DOHH2 (cell line): ENCODE data around the gene NTMT2.

Source experiments
- H3F3A ChIP-seq: fragments of 200-600 bp; sonication (generic), shearing (Covaris generic); 2 replicates; pipeline ENCODE4 v1.6.0; 2016; ENCODE audit warnings: antibody characterized with exemption, mild to moderate bottlenecking; ENCODE audit not compliant: control insufficient read depth, insufficient read depth
- H3K27ac ChIP-seq: fragments of 200-600 bp; sonication (generic); 2 replicates; pipeline ENCODE4 v1.5.1; 2014; ENCODE audit warnings: low read depth, mild to moderate bottlenecking, low read length, moderate library complexity
- H3K27me3 ChIP-seq: fragments of 200-600 bp; sonication (generic); 2 replicates; pipeline ENCODE4 v1.6.1; 2014; ENCODE audit warnings: mild to moderate bottlenecking, low read length, mixed read lengths; ENCODE audit not compliant: control insufficient read depth
- H3K36me3 ChIP-seq: fragments of 200-600 bp; sonication (generic); 2 replicates; pipeline ENCODE4 v1.6.1; 2014; ENCODE audit warnings: mild to moderate bottlenecking, low read length, moderate library complexity, mixed read lengths; ENCODE audit not compliant: control insufficient read depth
- H3K4me1 ChIP-seq: fragments of 200-600 bp; sonication (generic); 2 replicates; pipeline ENCODE4 v1.6.1; 2014; ENCODE audit warnings: mild to moderate bottlenecking, low read length, mixed read lengths; ENCODE audit not compliant: control insufficient read depth
- H3K4me2 ChIP-seq: fragments of 200-600 bp; sonication (generic); 2 replicates; pipeline ENCODE4 v1.6.0; 2014; ENCODE audit warnings: mild to moderate bottlenecking, low read length, moderate library complexity
- H3K4me3 ChIP-seq: fragments of 200-600 bp; sonication (generic); 2 replicates; pipeline ENCODE4 v1.5.1; 2014; ENCODE audit warnings: mild to moderate bottlenecking, low read length, mixed read lengths
- H3K79me2 ChIP-seq: fragments of 200-600 bp; sonication (generic); 2 replicates; pipeline ENCODE4 v1.6.1; 2014; ENCODE audit warnings: mild to moderate bottlenecking, low read length, mixed read lengths; ENCODE audit not compliant: control insufficient read depth
- H3K9me2 ChIP-seq: fragments of 200-600 bp; sonication (generic); replicated peaks from 2 replicates; pipeline ENCODE4 v1.6.1; 2014; ENCODE audit warnings: mild to moderate bottlenecking, low read length, mixed read lengths; ENCODE audit not compliant: control insufficient read depth
- H3K9me3 ChIP-seq: fragments of 200-600 bp; sonication (generic); 2 replicates; pipeline ENCODE4 v1.6.1; 2014; ENCODE audit warnings: antibody characterized with exemption, low read length, mixed read lengths; ENCODE audit not compliant: control insufficient read depth, insufficient read depth
- H4K20me1 ChIP-seq: fragments of 200-600 bp; sonication (generic); 2 replicates; pipeline ENCODE4 v1.6.0; 2014; ENCODE audit warnings: low read depth, mild to moderate bottlenecking, antibody characterized with exemption, low read length, moderate library complexity; ENCODE audit not compliant: control insufficient read depth, insufficient read depth
- EZH2phosphoT487 ChIP-seq: fragments of 200-600 bp; sonication (generic); IDR thresholded peaks from 2 replicates; pipeline ENCODE4 v1.6.1; 2017; ENCODE audit warnings: borderline replicate concordance, mild to moderate bottlenecking, antibody characterized with exemption, low read length, moderate library complexity, mixed read lengths
- TF ChIP-seq, protein P1 (sequence below): fragments of 200-600 bp; sonication (generic); IDR thresholded peaks from one replicate; pipeline ENCODE4 v1.5.1; 2014; ENCODE audit warnings: antibody characterized with exemption, mild to moderate bottlenecking, low read depth, low read length; ENCODE audit not compliant: poor library complexity, severe bottlenecking

NTMT2 gene

DNA sequence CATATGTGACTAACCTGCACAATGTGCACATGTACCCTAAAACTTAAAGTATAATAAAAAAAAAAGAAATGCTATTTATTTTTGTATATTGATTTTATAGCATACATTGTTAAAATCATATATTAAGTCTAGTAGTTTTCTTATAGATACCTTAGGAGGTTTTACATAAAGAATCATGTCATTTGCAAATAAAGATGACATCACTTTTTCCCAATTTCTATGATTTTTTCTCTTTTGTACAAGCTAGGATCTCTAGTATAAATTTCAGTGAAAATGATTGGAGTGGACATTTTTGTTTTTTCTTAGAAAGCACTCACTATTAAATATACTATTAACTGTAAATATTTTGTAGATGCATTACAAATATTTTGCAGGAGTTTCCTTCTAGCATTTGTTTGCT is 20.5 kb upstream of the NTMT2 start:
- H4K20me1 ChIP-seq = no peaks in the 10 kb centered on the region

DNA sequence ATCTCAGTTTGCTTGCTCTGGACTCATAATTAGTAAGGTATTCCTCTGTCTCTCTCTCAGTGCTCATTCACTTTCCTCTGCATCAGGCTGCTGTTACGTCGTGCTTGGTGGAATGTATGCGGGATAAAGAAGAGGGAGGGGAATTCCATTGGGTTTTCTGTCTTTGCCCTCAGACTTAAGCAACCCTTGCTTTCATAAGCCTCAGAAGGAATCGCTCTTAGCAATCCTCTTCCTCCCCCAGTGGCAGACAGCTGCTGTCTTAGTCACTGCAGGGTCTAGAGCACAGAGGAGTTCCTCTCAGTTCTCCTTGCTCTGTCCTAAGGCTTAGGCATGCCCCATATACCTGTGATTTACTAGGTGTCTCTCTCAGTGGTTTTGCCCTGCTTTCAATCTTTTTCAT is 19.1 kb upstream of the NTMT2 start:
- Histone ChIP-seq H3K36me3 (no peaks in the 10 kb centered on the region), H3K9me3 (no peaks in the 10 kb centered on the region), H3K4me3 (no peak overlapping the region), H3K9me2 (no peaks in the 10 kb centered on the region), H3K27me3 (no peaks in the 10 kb centered on the region), H3K27ac (no peak overlapping the region), H3K4me1 (no peaks in the 10 kb centered on the region), H4K20me1 (no peaks in the 10 kb centered on the region), H3F3A (no peaks in the 10 kb centered on the region), H3K4me2 (no peak overlapping the region), H3K79me2 (no peaks in the 10 kb centered on the region)
- TF ChIP-seq, protein P1, sequence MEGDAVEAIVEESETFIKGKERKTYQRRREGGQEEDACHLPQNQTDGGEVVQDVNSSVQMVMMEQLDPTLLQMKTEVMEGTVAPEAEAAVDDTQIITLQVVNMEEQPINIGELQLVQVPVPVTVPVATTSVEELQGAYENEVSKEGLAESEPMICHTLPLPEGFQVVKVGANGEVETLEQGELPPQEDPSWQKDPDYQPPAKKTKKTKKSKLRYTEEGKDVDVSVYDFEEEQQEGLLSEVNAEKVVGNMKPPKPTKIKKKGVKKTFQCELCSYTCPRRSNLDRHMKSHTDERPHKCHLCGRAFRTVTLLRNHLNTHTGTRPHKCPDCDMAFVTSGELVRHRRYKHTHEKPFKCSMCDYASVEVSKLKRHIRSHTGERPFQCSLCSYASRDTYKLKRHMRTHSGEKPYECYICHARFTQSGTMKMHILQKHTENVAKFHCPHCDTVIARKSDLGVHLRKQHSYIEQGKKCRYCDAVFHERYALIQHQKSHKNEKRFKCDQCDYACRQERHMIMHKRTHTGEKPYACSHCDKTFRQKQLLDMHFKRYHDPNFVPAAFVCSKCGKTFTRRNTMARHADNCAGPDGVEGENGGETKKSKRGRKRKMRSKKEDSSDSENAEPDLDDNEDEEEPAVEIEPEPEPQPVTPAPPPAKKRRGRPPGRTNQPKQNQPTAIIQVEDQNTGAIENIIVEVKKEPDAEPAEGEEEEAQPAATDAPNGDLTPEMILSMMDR = no peak
- TF ChIP-seq EZH2phosphoT487 = no peak

More for the DNA sequence above, 20.5 kb upstream of the NTMT2 start:
- no peaks in the 10 kb centered on the region for H3K36me3 ChIP-seq
- H3K9me3 ChIP-seq = no peaks in the 10 kb centered on the region
- H3K27me3 ChIP-seq = peaks cover 4% of the 10 kb centered on the region; the same call in 1 of the 2 replicates
- H3F3A ChIP-seq = no peaks in the 10 kb centered on the region
- no peak overlapping the region for H3K27ac ChIP-seq
- no peak overlapping the region for H3K4me3 ChIP-seq
- no peaks in the 10 kb centered on the region for H3K79me2 ChIP-seq
- H3K9me2 ChIP-seq = no peaks in the 10 kb centered on the region
- TF ChIP-seq, protein P1 = no peak
- no peak for TF ChIP-seq EZH2phosphoT487
- H3K4me2 ChIP-seq = no peak overlapping the region
- no peaks in the 10 kb centered on the region for H3K4me1 ChIP-seq

DNA sequence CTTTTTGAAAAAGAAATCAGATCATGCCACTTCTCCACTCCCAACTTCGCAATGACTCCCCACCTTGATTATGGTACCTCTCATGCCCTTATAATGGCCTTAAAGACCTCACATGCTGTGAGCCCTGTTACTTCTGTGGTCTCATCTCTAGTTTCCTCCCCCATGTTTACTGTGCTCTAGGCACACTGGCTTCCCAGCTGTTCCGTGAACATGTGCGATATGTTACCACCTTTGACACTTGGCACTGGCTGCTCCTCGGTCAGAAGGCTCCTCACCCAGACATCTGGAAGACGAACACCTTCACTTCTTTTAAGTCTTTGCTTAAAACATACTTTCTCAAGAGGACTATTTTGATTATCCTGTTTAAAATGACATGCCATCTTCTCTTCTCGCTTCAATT is 14.3 kb upstream of the NTMT2 start:
- H3K27me3 ChIP-seq = no peaks in the 10 kb centered on the region
- TF ChIP-seq EZH2phosphoT487 = no peak
- TF ChIP-seq, protein P1 = no peak
- H3K9me3 ChIP-seq = no peaks in the 10 kb centered on the region
- H3K9me2 ChIP-seq = no peaks in the 10 kb centered on the region
- H4K20me1 ChIP-seq = no peaks in the 10 kb centered on the region
- no peak overlapping the region for H3K4me3 ChIP-seq
- no peak overlapping the region for H3K4me2 ChIP-seq
- no peaks in the 10 kb centered on the region for H3K36me3 ChIP-seq
- H3K27ac ChIP-seq = no peak overlapping the region
- H3F3A ChIP-seq = no peaks in the 10 kb centered on the region
- no peaks in the 10 kb centered on the region for H3K4me1 ChIP-seq
- H3K79me2 ChIP-seq = no peaks in the 10 kb centered on the region

DNA sequence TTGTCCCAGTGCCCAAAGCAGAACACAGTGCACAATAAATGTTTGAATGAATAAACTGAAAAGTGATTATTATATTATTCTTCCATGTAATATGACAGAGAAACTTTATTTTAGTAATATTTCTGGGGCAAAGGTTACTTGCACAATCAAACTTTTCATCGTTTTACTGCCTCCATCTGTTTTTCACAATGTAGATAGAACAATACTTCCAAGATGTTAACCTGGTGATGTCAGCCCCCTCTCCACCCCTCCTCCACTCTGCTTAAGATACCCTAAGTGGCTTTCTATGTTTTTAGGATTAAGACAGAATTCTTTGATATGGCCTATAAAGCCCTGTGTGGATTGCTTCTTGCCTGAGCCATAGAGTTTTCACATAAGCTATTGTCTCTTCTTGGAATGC is 13.8 kb upstream of the NTMT2 start:
- Histone ChIP-seq H3K4me2 (no peak overlapping the region), H3K27me3 (no peaks in the 10 kb centered on the region), H3K9me2 (no peaks in the 10 kb centered on the region), H4K20me1 (no peaks in the 10 kb centered on the region), H3F3A (no peaks in the 10 kb centered on the region), H3K79me2 (no peaks in the 10 kb centered on the region), H3K4me3 (no peak overlapping the region), H3K36me3 (no peaks in the 10 kb centered on the region), H3K9me3 (no peaks in the 10 kb centered on the region), H3K27ac (no peak overlapping the region), H3K4me1 (no peaks in the 10 kb centered on the region)
- no peak for TF ChIP-seq EZH2phosphoT487
- TF ChIP-seq, protein P1 = no peak
